Measurements from ENCODE around the gene WDR4. TPM values are rescaled to one million over a fixed set of nuclear protein-coding genes. Genes with fewer than 3 reads are reported as not detected.
"Not testable (repeated sequence)": the region's sequence is repeated elsewhere in the genome, so short reads cannot be mapped to it uniquely, and the experiment has no call there.

The WDR4 gene
- total and polyA plus RNA-seq, 5 donors: 3.7 to 7.7 (median 4.7) TPM

DNA sequence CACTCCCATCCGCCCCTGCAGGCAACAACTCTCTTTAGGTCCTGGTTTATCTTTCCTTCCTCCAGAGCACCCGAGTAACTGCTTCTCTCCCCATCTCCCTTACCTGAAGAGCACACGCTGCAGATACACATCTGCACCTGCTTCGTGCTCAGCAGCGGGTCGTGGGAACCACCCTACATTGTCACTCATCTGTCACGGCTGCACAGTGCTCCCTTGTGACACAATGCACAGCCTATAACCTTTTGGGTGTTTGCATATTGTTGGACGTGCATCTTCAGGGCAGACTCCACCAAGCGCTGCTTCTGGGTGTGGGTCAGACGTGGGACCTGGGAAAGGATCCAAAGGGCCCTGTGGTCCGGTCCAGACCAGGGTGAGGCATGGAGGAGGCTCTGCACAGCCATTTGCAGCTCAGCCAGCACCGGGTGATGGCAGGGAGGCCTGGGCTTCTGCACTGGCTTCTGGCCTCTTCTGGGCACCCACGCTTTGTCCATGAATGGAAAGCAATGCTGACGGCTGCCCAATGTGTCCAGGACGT lies 42.5 kb downstream of the WDR4 start:
- DNase-seq (no peak), ATAC-seq (no peak)
- H3K27me3 ChIP-seq (ENCODE audit: control insufficient read depth, insufficient read depth): no peaks in the 10 kb centered on the region
- no peaks in the 10 kb centered on the region for H3K9me3 ChIP-seq (ENCODE audit: control insufficient read depth, low read length)
- H3K27ac ChIP-seq (ENCODE audit: low read length): no peak overlapping the region
- no peak overlapping the region for H3K4me3 ChIP-seq (ENCODE audit: low read length)
- intact Hi-C loops (cut with DNase I): no loop called here
- 48% methylated on average over 15 of the region's 15 CpGs for WGBS
- H3K4me1 ChIP-seq (ENCODE audit: control insufficient read depth, insufficient read depth, low read length): no peaks in the 10 kb centered on the region

- DNase-seq: no peak
- WGBS: 89% methylated on average over 3 of the region's 3 CpGs
- intact Hi-C loops (cut with DNase I): no loop called here
- H3K4me3 ChIP-seq (ENCODE audit: low read length): no peak overlapping the region
- H3K9me3 ChIP-seq (ENCODE audit: control insufficient read depth, low read length): no peaks in the 10 kb centered on the region
- no peaks in the 10 kb centered on the region for H3K4me1 ChIP-seq (ENCODE audit: control insufficient read depth, insufficient read depth, low read length)
- ATAC-seq: no peak
- no peaks in the 10 kb centered on the region for H3K27me3 ChIP-seq (ENCODE audit: control insufficient read depth, insufficient read depth)
- no peak overlapping the region for H3K27ac ChIP-seq (ENCODE audit: low read length)
These were observed 43.0 kb downstream of the WDR4 start for GRCh38 chr21:42836402-42836666.

- DNase-seq (no peak), ATAC-seq (no peak)
- no peak overlapping the region for H3K4me3 ChIP-seq (ENCODE audit: low read length)
- H3K27ac ChIP-seq (ENCODE audit: low read length): no peak overlapping the region
- WGBS: 82% methylated on average over 12 of the region's 12 CpGs
- no peaks in the 10 kb centered on the region for H3K4me1 ChIP-seq (ENCODE audit: control insufficient read depth, insufficient read depth, low read length)
- no peaks in the 10 kb centered on the region for H3K27me3 ChIP-seq (ENCODE audit: control insufficient read depth, insufficient read depth)
- intact Hi-C loops (cut with DNase I): no loop called here
- H3K9me3 ChIP-seq (ENCODE audit: control insufficient read depth, low read length): no peaks in the 10 kb centered on the region
These were observed 43.5 kb downstream of the WDR4 start for GRCh38 chr21:42835611-42836401.

DNA sequence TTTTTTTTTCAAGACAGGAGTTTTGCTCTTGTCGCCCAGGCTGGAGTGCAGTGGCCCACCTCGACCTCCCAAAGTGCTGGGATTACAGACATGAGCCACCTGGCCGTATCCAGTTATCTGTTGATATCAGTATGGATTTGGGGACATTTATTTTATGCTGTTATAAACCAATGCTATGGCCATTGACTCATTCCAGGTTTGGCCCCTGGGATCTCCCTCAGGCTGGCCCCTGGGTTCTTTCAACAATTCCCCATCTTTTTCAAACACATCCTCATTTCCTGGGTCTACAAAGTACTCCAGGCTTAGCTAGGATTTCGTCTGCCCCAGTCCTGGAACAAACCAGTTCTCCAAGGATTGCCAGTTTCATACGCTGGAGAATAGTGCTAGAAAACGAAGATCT lies 44.1 kb downstream of the WDR4 start:
- intact Hi-C loops (cut with DNase I): no loop called here

DNA sequence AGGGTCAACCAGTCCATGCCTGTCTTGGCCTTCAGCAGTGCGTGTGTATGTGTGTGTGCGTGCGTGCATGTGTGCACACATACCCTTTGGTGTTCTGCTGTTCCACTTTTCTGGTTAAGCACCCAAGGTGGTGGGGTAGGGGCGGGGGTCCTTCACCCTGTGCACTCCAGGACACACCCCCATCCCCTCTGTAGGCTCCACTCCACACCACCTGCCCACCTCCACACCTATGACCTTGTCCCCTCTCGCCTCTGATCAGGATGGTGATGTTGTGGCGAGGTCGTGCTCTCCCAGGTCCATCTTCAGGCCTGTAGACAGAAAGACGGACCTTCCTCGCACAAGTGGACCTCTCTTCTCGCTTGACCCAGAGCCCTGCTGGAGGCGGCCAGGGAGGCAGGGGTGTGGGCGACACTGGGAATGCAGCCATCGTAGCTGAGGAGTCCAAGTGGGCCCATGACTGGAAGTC lies 44.6 kb downstream of the WDR4 start:
- intact Hi-C loops (cut with DNase I): no loop called here
- no peaks in the 10 kb centered on the region for H3K9me3 ChIP-seq (ENCODE audit: control insufficient read depth, low read length)
- no peak overlapping the region for H3K27ac ChIP-seq (ENCODE audit: low read length)
- no peaks in the 10 kb centered on the region for H3K27me3 ChIP-seq (ENCODE audit: control insufficient read depth, insufficient read depth)
- H3K4me1 ChIP-seq (ENCODE audit: control insufficient read depth, insufficient read depth, low read length): no peaks in the 10 kb centered on the region
- ATAC-seq (peak in 1 of 2 donors; percentile 9), DNase-seq (peak in 1 of 3 donors; percentile 18)
- WGBS: 90% methylated on average over 13 of the region's 13 CpGs
- H3K4me3 ChIP-seq (ENCODE audit: low read length): no peak overlapping the region

More for the DNA sequence above, 44.1 kb downstream of the WDR4 start:
- Histone ChIP-seq H3K4me1 (ENCODE audit: control insufficient read depth, insufficient read depth, low read length) (no peaks in the 10 kb centered on the region), H3K4me3 (ENCODE audit: low read length) (no peak overlapping the region), H3K9me3 (ENCODE audit: control insufficient read depth, low read length) (no peaks in the 10 kb centered on the region), H3K27ac (ENCODE audit: low read length) (no peak overlapping the region), H3K27me3 (ENCODE audit: control insufficient read depth, insufficient read depth) (no peaks in the 10 kb centered on the region)
- 77% methylated on average over 6 of the region's 6 CpGs for WGBS
- no peak for ATAC-seq
- DNase-seq: no peak

DNA sequence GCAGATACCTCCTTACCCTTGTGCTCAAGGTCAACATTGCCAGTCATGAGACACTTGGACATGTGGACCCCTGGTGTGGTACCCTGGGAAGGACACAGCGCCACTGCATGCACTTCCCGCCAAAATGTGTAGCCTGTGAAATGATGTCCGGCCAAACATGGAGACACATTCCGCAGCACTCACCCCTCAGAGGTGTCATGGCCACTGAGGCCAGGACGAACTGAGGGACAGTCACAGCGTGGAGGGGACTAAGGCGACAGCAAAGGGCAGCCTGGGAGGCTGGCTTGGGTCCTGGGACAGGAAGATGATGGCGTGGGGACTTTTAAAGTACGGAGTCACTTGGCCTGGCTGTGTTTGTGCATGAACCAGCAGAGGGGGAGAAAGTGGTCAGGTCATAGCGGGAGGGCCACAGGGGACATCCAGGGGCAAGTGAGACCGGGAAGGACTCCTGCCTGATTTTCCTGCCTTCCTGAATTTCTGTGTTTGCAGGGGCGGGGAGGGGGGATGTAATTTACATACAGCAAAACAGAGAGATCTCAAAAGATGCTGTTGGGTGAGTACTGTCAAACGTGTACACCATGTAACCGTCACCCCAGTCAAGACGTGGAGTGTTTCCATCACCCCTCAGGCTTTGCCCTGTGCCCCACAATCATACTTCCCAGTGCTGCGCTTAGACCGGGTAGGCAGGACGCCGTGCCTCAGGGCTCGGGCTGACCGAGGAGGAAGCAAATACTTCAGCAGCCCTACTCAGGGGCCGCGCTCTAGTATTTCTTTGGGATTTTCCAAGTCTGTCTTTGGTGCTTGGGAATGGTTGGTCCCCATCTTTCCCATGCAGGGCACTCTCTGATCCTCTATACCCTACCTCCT lies 45.2 kb downstream of the WDR4 start:
- intact Hi-C loops (cut with DNase I): no loop called here
- Histone ChIP-seq H3K27me3 (ENCODE audit: control insufficient read depth, insufficient read depth) (no peaks in the 10 kb centered on the region), H3K4me3 (ENCODE audit: low read length) (no peak overlapping the region), H3K9me3 (ENCODE audit: control insufficient read depth, low read length) (no peaks in the 10 kb centered on the region), H3K27ac (ENCODE audit: low read length) (no peak overlapping the region), H3K4me1 (ENCODE audit: control insufficient read depth, insufficient read depth, low read length) (no peaks in the 10 kb centered on the region)
- ATAC-seq: no peak
- 79% methylated on average over 23 of the region's 23 CpGs for WGBS
- DNase-seq: no peak

GRCh38 chr21:42833439-42833815 lies 45.9 kb downstream of the WDR4 start:
- H3K4me3 ChIP-seq (ENCODE audit: low read length): no peak overlapping the region
- no peaks in the 10 kb centered on the region for H3K4me1 ChIP-seq (ENCODE audit: control insufficient read depth, insufficient read depth, low read length)
- H3K27ac ChIP-seq (ENCODE audit: low read length): no peak overlapping the region
- 56% methylated on average over 11 of the region's 11 CpGs for WGBS
- intact Hi-C loops (cut with DNase I): no loop called here
- DNase-seq (peak in 1 of 3 donors; percentile 39), ATAC-seq (no peak)
- no peaks in the 10 kb centered on the region for H3K9me3 ChIP-seq (ENCODE audit: control insufficient read depth, low read length)
- H3K27me3 ChIP-seq (ENCODE audit: control insufficient read depth, insufficient read depth): no peaks in the 10 kb centered on the region

DNA sequence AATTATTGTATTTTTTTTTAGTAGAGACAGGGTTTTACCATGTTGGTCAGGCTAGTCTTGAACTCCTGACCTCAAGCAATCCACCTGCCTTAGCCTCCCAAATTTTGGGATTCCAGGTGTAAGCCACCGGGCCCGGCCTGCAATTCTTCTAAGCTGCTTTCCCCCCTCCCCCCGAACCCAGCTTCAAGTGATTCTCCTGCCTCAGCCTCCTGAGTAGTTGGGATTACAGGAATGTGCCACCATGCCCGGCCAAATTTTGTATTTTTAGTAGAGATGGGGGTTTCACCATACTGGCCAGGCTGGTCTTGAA lies 47.1 kb downstream of the WDR4 start:
- H3K27ac ChIP-seq (ENCODE audit: low read length); ATAC-seq; H3K9me3 ChIP-seq (ENCODE audit: control insufficient read depth, low read length); H3K4me3 ChIP-seq (ENCODE audit: low read length); H3K4me1 ChIP-seq (ENCODE audit: control insufficient read depth, insufficient read depth, low read length); DNase-seq; H3K27me3 ChIP-seq (ENCODE audit: control insufficient read depth, insufficient read depth); intact Hi-C loops (cut with DNase I): not testable (repeated sequence)
- WGBS: 92% methylated on average over 4 of the region's 4 CpGs

DNA sequence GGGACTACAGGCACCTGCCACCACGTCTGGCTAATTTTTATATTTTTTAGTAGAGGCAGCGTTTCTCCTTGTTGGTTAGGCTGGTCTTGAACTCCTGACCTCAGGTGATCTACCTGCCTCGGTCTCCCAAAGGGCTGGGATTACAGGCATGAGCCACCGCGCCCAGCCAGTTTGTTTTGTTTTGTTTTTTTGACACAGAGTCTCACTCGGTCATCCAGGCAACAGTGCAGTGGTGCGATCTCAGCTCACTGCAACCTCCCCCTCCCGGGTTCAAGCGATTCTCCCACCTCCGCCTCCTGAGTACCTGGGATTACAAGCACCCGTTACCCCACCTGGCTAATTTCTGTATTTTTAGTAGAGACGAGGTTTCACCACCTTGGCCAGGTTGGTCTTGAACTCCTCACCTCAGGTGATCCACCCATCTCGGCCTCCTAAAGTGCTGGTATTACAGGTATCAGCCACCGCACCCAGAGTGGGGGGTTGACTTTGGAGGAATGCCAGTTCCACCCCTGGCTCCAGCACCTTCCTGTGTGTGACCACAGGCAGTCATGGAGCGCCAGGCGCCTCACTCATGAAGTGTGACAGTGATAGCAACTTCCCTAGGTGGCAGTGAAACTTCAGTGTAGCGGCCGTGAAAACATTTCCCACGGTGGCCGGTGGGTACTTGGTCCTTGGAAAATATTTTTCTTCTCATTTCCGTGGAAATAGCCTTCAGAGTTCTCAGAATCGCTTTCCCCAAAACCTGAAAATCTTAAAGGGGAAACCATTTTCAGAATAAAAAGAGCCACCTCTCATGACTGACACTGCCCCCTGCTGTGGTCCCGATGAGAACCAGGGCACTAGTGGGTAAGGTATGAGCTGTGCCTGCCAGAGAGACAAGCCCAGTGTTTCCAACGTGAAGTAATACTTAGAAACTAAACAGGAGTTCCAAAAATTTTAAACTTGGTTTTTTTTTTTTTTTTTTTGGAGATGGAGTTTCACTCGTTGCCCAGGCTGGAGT lies 48.6 kb downstream of the WDR4 start:
- intact Hi-C loops (cut with DNase I): no loop called here
- no peak overlapping the region for H3K4me3 ChIP-seq (ENCODE audit: low read length)
- ATAC-seq: peak in 1 of 2 donors; percentile 12
- H3K4me1 ChIP-seq (ENCODE audit: control insufficient read depth, insufficient read depth, low read length): no peaks in the 10 kb centered on the region
- no peak overlapping the region for H3K27ac ChIP-seq (ENCODE audit: low read length)
- no peaks in the 10 kb centered on the region for H3K27me3 ChIP-seq (ENCODE audit: control insufficient read depth, insufficient read depth)
- no peaks in the 10 kb centered on the region for H3K9me3 ChIP-seq (ENCODE audit: control insufficient read depth, low read length)
- DNase-seq: peak in 1 of 3 donors; percentile 45
- WGBS: 60% methylated on average over 25 of the region's 25 CpGs

GRCh38 chr21:42829954-42830353 lies 49.4 kb downstream of the WDR4 start:
- Histone ChIP-seq H3K27me3 (ENCODE audit: control insufficient read depth, insufficient read depth) (no peaks in the 10 kb centered on the region), H3K4me3 (ENCODE audit: low read length) (no peak overlapping the region), H3K27ac (ENCODE audit: low read length) (no peak overlapping the region), H3K9me3 (ENCODE audit: control insufficient read depth, low read length) (no peaks in the 10 kb centered on the region), H3K4me1 (ENCODE audit: control insufficient read depth, insufficient read depth, low read length) (no peaks in the 10 kb centered on the region)
- DNase-seq: no peak
- WGBS: 90% methylated on average over 4 of the region's 4 CpGs
- intact Hi-C loops (cut with DNase I): loop anchor here in 1 of 4 donors (10.0 kb wide), 1 partner anchor 235 kb away; no protein-coding TSS in a partner anchor
- ATAC-seq: no peak
